Mucosa of gallbladder (tissue), 1 donor: ENCODE results near the gene MRGPRF. TPM values are rescaled to one million over a fixed set of nuclear protein-coding genes. Genes with fewer than 3 reads are reported as not detected.

Source experiments
- DNase-seq: peaks from one replicate; pipeline ENCODE4 v3.0.0-alpha.2; 2020; ENCODE audit warnings: low spot score
- total RNA-seq: library from RNA; stranded (reverse); gene quantifications from one replicate; pipeline ENCODE4 v1.2.1, GENCODE V29; 2021
- donor health status: DM: no; HTN: no; CAD: no.

Gene MRGPRF
- total RNA-seq: 43.8 TPM

- DNase-seq: peak; percentile 90
Measured at GRCh38 chr11:69013009-69013951, at the start of gene MRGPRF. Gene MRGPRF, minus strand, starts transcription at chr11:69013246. Its CDS starts 3,345 bp downstream, at chr11:69009901.

GRCh38 chr11:69062169-69062855 is 49.3 kb upstream of the MRGPRF start:
- DNase-seq: no peak

- no peak for DNase-seq
Measured at GRCh38 chr11:69061713-69062053, 48.6 kb upstream of the MRGPRF start.

GRCh38 chr11:69060806-69061712 is 48.0 kb upstream of the MRGPRF start:
- no peak for DNase-seq

GRCh38 chr11:69059985-69060384 is 46.9 kb upstream of the MRGPRF start:
- no peak for DNase-seq

GRCh38 chr11:69059429-69059828 is 46.4 kb upstream of the MRGPRF start:
- DNase-seq: no peak

GRCh38 chr11:69058511-69059270 is 45.6 kb upstream of the MRGPRF start:
- no peak for DNase-seq

GRCh38 chr11:69057801-69058200 is 44.8 kb upstream of the MRGPRF start:
- no peak for DNase-seq

- DNase-seq: no peak
Measured at GRCh38 chr11:69057236-69057635, 44.2 kb upstream of the MRGPRF start.

GRCh38 chr11:69055598-69056516 is 42.8 kb upstream of the MRGPRF start:
- DNase-seq: peak; percentile 77

GRCh38 chr11:69055212-69055586 is 42.2 kb upstream of the MRGPRF start:
- DNase-seq: peak; percentile 75

- no peak for DNase-seq
Measured at GRCh38 chr11:69054397-69055211, 41.6 kb upstream of the MRGPRF start.

- DNase-seq: no peak
Measured at GRCh38 chr11:69053546-69054396, 40.7 kb upstream of the MRGPRF start.

- DNase-seq: no peak
Measured at GRCh38 chr11:69053169-69053477, 40.1 kb upstream of the MRGPRF start.

GRCh38 chr11:69052343-69053168 is 39.5 kb upstream of the MRGPRF start:
- DNase-seq: no peak

GRCh38 chr11:69051381-69052342 is 38.6 kb upstream of the MRGPRF start:
- no peak for DNase-seq
